ENCODE data around the gene SLC25A41. TPM values are rescaled to one million over a fixed set of nuclear protein-coding genes. Genes with fewer than 3 reads are reported as not detected.

Gene SLC25A41
- polyA plus RNA-seq, 1 donor from 2014 or later, result 3.8 TPM

DNA sequence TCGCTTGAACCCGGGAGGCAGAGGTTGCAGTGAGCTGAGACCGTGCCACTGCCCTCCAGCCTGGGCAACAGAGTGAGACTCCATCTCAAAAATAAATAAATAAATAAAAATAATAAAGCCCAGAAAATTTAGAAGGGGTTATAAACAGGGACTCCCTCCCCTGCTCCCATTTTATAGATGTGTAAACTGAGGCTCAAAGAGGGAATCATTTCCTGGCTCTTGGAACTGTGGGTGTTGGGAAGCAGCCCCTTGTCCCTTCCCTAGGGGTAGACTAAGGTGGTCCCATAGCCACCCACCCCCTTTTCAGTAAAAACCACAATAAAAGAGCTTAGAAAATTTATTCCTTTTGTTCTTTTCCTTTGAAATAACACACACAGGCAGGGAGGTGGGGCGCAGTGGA, 6.2 kb upstream of the SLC25A41 start:
- no peak overlapping the region for H3K9ac ChIP-seq (ENCODE audit: low read length)
- H3K9me2 ChIP-seq (ENCODE audit: insufficient read depth, low read length), result no peaks in the 10 kb centered on the region
- no peaks in the 10 kb centered on the region for H3K79me2 ChIP-seq (replicated peaks; ENCODE audit: insufficient read depth, low read length)
- TF ChIP-seq, protein P1, sequence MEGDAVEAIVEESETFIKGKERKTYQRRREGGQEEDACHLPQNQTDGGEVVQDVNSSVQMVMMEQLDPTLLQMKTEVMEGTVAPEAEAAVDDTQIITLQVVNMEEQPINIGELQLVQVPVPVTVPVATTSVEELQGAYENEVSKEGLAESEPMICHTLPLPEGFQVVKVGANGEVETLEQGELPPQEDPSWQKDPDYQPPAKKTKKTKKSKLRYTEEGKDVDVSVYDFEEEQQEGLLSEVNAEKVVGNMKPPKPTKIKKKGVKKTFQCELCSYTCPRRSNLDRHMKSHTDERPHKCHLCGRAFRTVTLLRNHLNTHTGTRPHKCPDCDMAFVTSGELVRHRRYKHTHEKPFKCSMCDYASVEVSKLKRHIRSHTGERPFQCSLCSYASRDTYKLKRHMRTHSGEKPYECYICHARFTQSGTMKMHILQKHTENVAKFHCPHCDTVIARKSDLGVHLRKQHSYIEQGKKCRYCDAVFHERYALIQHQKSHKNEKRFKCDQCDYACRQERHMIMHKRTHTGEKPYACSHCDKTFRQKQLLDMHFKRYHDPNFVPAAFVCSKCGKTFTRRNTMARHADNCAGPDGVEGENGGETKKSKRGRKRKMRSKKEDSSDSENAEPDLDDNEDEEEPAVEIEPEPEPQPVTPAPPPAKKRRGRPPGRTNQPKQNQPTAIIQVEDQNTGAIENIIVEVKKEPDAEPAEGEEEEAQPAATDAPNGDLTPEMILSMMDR (IDR thresholded peaks at IDR 0.05; ENCODE audit: poor library complexity, severe bottlenecking), result no peak
- TF ChIP-seq RAD21 (conservative IDR thresholded peaks at IDR 0.05) (no peak), MXI1 (conservative IDR thresholded peaks at IDR 0.05; ENCODE audit: poor library complexity, severe bottlenecking) (no peak), POLR2AphosphoS5 (IDR thresholded peaks at IDR 0.05) (no peak), EP300 (conservative IDR thresholded peaks at IDR 0.05; ENCODE audit: poor library complexity, severe bottlenecking) (no peak), EZH2 (IDR thresholded peaks at IDR 0.05; ENCODE audit: borderline replicate concordance, insufficient read depth, low read length, poor library complexity, severe bottlenecking) (no peak), SMC3 (conservative IDR thresholded peaks at IDR 0.05; ENCODE audit: poor library complexity) (no peak), TAF1 (IDR thresholded peaks at IDR 0.05; ENCODE audit: low read depth) (no peak)
- TF ChIP-seq, protein P2, sequence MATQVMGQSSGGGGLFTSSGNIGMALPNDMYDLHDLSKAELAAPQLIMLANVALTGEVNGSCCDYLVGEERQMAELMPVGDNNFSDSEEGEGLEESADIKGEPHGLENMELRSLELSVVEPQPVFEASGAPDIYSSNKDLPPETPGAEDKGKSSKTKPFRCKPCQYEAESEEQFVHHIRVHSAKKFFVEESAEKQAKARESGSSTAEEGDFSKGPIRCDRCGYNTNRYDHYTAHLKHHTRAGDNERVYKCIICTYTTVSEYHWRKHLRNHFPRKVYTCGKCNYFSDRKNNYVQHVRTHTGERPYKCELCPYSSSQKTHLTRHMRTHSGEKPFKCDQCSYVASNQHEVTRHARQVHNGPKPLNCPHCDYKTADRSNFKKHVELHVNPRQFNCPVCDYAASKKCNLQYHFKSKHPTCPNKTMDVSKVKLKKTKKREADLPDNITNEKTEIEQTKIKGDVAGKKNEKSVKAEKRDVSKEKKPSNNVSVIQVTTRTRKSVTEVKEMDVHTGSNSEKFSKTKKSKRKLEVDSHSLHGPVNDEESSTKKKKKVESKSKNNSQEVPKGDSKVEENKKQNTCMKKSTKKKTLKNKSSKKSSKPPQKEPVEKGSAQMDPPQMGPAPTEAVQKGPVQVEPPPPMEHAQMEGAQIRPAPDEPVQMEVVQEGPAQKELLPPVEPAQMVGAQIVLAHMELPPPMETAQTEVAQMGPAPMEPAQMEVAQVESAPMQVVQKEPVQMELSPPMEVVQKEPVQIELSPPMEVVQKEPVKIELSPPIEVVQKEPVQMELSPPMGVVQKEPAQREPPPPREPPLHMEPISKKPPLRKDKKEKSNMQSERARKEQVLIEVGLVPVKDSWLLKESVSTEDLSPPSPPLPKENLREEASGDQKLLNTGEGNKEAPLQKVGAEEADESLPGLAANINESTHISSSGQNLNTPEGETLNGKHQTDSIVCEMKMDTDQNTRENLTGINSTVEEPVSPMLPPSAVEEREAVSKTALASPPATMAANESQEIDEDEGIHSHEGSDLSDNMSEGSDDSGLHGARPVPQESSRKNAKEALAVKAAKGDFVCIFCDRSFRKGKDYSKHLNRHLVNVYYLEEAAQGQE (IDR thresholded peaks at IDR 0.05; ENCODE audit: borderline replicate concordance), result no peak
- H3K4me2 ChIP-seq (ENCODE audit: low read length), result no peak overlapping the region
- no peaks in the 10 kb centered on the region for H3K27me3 ChIP-seq (ENCODE audit: insufficient read depth, low read depth, low read length)
- H3K36me3 ChIP-seq (ENCODE audit: insufficient read depth, low read length), result no peaks in the 10 kb centered on the region
- H3K4me3 ChIP-seq (ENCODE audit: low read length), result no peak overlapping the region
- no peak overlapping the region for H3K27ac ChIP-seq (ENCODE audit: low read length)
- H3K9me3 ChIP-seq (ENCODE audit: low read length), result no peaks in the 10 kb centered on the region
- H4K20me1 ChIP-seq (ENCODE audit: insufficient read depth), result no peaks in the 10 kb centered on the region
- no peaks in the 10 kb centered on the region for H3F3A ChIP-seq (ENCODE audit: insufficient read depth, low read length, poor library complexity, severe bottlenecking)
- H2AFZ ChIP-seq (ENCODE audit: low read depth, low read length), result no peak overlapping the region

DNA sequence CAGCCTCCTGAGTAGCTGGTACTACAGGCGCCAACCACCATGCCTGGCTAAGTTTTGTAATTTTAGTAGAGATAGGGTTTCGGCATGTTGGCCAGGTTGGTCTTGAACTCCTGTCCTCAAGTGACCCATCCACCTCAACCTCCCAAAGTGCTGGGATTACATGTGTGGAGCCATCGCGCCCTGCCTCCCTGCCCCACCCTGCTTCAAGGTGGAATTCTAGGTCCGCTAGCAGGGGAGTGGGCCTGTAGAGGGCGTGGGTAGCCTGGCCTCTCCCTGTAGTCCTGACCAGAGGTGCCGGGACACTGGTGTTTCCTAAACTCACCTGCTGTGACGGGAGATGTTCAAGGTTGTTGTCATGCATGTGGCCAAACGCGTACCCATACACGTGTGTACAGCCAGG, 398 bp downstream of the SLC25A41 start:
- Histone ChIP-seq H4K20me1 (ENCODE audit: insufficient read depth) (no peaks in the 10 kb centered on the region), H3K36me3 (ENCODE audit: insufficient read depth, low read length) (no peaks in the 10 kb centered on the region), H3K27ac (ENCODE audit: low read length) (no peak overlapping the region), H3K4me3 (ENCODE audit: low read length) (no peak overlapping the region), H3K4me2 (ENCODE audit: low read length) (no peak overlapping the region), H3K9ac (ENCODE audit: low read length) (no peak overlapping the region), H3K9me2 (ENCODE audit: insufficient read depth, low read length) (no peaks in the 10 kb centered on the region), H3K9me3 (ENCODE audit: low read length) (no peaks in the 10 kb centered on the region), H3K27me3 (ENCODE audit: insufficient read depth, low read depth, low read length) (no peaks in the 10 kb centered on the region), H3K79me2 (replicated peaks; ENCODE audit: insufficient read depth, low read length) (no peaks in the 10 kb centered on the region), H3F3A (ENCODE audit: insufficient read depth, low read length, poor library complexity, severe bottlenecking) (no peaks in the 10 kb centered on the region), H2AFZ (ENCODE audit: low read depth, low read length) (no peak overlapping the region)
- TF ChIP-seq SMC3 (conservative IDR thresholded peaks at IDR 0.05; ENCODE audit: poor library complexity) (no peak), EP300 (conservative IDR thresholded peaks at IDR 0.05; ENCODE audit: poor library complexity, severe bottlenecking) (no peak), EZH2 (IDR thresholded peaks at IDR 0.05; ENCODE audit: borderline replicate concordance, insufficient read depth, low read length, poor library complexity, severe bottlenecking) (no peak), RAD21 (conservative IDR thresholded peaks at IDR 0.05) (no peak), POLR2AphosphoS5 (IDR thresholded peaks at IDR 0.05) (no peak), MXI1 (conservative IDR thresholded peaks at IDR 0.05; ENCODE audit: poor library complexity, severe bottlenecking) (no peak), TAF1 (IDR thresholded peaks at IDR 0.05; ENCODE audit: low read depth) (no peak)
- TF ChIP-seq, protein P1 (IDR thresholded peaks at IDR 0.05; ENCODE audit: poor library complexity, severe bottlenecking), result no peak
- TF ChIP-seq, protein P2 (IDR thresholded peaks at IDR 0.05; ENCODE audit: borderline replicate concordance), result no peak
